ENCODE data around the gene NOPCHAP1.

GRCh38 chr12:105024928-105025327 lies 38.8 kb downstream of the NOPCHAP1 start:
- no peak for TF ChIP-seq GATA2 (IDR thresholded peaks at IDR 0.05; ENCODE audit: low read depth, low read length)
- TF ChIP-seq GATA3 (IDR thresholded peaks at IDR 0.05; ENCODE audit: low read depth, low read length) = no peak
